Germinal center (tissue), 1 donor: ENCODE measurements around the gene GSAP.
"Not testable (repeated sequence)": the region's sequence is repeated elsewhere in the genome, so short reads cannot be mapped to it uniquely, and the experiment has no call there.

Experiments
- DNase-seq: peaks from one replicate; pipeline ENCODE4 v3.0.0; 2012; ENCODE audit warnings: mixed read lengths, low spot score

The GSAP gene

GRCh38 chr7:77282897-77283296, 133.3 kb downstream of the GSAP start:
- DNase-seq: no peak

DNA sequence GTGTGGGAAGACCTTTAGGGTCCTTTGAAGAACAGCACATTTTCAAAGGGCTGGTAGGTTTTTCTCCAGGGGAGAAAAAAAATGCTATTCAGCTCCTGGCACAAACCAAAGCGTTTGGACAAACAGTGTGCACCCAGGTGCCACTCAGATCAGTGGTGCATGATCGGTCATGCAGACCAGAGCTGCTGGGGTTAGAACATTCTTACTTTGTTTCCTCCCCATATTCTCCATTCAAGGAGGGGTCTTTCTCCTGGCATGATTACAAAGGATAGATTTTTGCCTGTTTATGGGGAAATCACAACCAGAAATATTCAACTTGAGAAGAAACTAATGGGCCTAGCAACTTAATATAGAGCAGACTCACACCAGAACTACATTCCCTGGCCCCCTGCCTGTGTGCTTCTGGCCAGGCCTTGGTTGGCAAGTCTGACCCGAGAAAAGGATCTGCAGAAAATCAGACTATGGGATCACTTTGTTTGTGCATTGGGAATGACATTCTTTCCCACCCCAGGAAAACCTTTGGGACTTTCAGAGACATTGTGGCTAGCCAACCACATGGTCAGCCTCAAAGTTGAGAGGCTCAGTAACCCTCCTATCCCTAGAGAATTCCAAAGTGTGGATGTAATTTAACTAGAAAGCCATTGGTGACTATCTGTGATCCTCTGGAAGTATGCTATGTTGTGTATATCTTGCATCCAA, 134.2 kb downstream of the GSAP start:
- DNase-seq: peak; percentile 23

GRCh38 chr7:77276120-77276519, 140.0 kb downstream of the GSAP start:
- DNase-seq: no peak

DNA sequence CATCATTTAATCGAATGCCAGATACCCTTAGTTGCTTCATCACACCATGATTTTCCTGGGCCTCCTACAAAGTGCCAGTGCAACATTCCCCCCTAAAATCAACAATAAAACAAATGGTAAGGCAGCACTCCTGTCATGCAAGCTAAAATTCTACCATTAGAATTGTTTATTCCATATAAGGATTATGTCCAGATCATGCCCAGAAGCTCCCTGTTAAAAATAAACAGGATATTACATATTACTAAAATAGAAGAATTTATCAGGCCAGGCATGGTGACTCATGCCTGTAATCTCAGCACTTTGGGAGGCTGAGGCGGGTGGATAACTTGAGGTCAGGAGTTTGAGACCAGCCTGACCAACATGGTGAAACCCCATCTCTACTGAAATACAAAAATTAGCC, 140.5 kb downstream of the GSAP start:
- not testable (repeated sequence) for DNase-seq

- no peak for DNase-seq
These were observed 144.4 kb downstream of the GSAP start for GRCh38 chr7:77271766-77272165.

DNA sequence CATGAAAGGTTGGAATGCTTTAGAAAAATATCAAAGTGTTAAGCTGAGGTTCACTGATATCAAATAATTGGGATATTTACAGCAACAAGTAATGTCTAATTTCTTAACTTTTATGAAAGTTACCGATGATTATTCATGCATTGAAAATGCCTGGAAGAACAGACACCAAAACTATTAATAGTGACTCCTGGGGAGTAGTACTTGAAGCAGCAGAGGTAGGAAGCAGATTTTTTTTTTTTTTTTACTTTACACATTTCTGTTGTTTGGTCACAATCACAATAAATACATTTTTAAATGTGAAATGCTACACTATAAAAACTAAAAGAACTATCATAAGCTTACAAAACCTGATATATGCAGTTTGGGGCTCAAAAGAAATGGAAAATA, 146.1 kb downstream of the GSAP start:
- DNase-seq: no peak

- peak; percentile 50 for DNase-seq
These were observed 146.6 kb downstream of the GSAP start for GRCh38 chr7:77269360-77270093.

DNA sequence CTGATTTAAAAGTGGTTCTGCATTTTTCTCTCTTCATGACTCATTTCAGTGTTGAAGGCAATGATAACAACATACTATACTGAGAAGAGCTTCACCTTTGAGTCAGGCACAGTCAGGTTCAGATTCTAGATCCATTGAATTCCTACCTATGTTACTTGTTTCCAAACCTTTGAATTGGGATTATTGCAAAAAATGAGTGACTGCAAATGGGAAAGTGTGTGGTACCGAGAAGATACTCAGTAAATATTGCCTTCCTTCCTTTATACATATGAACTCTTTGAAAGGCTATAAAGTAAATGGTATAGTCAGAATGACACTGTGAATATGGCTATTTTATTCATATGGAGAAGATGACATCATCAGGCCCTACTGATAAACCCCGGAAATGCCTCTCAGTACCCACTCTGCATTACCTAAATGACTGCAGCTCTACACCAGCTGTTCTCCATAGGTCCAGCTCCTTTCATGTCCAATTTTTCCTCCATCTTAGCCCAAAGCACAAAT, 149.8 kb downstream of the GSAP start:
- DNase-seq: no peak

DNA sequence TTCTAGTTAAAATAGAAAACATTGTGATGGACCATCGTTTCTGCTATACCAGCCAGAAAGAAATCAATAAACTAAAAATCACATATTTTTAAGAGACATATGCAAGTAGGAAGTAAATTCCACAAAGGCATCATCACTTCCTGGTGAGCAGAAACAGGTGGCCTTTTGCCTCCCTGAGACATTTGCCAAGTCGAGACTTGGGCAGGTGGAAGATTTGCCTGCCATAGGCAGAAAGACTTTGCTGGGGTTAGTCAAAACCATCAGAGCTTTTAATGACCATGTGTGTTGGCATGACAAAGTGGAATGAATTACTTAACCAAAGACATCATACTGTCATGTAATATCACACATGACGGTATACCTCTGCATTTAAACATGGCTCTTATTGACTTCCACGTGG, 150.5 kb downstream of the GSAP start:
- DNase-seq: no peak

GRCh38 chr7:77262316-77262715, 153.8 kb downstream of the GSAP start:
- no peak for DNase-seq
